B cell (primary cell): ENCODE measurements around the gene STOML1. TPM values are rescaled to one million over a fixed set of nuclear protein-coding genes. Genes with fewer than 3 reads are reported as not detected.

ENCODE experiments used
- ATAC-seq: fragments of 200-7000 bp; cut with Tn5 transposase; one replicate; pipeline ENCODE4 v1.10.0; 2021; ENCODE audit warnings: low read depth, mild to moderate bottlenecking, moderate number of reproducible peaks, moderate library complexity
- CTCF ChIA-PET: fragments of 350-600 bp; sonication (Branson Sonifier 250); formaldehyde crosslinking; loops from one replicate; lab custom pipeline; 2021; ENCODE audit warnings: antibody characterized with exemption, inconsistent platforms; lab: Charles Lee
- POLR2A ChIA-PET: fragments of 350-600 bp; sonication (Branson Sonifier 250); formaldehyde crosslinking; loops from one replicate; lab custom pipeline; 2021; ENCODE audit warnings: antibody characterized with exemption; lab: Charles Lee
- DNase-seq: peaks from one replicate; pipeline ENCODE4 v3.0.0; 2013
- H2AFZ ChIP-seq: 2 replicates; pipeline ENCODE4 v1.6.1; 2012; ENCODE audit warnings: mild to moderate bottlenecking, low read depth, low read length; ENCODE audit not compliant: insufficient read depth, poor library complexity, severe bottlenecking
- H3K27ac ChIP-seq, 2 donors: 1 replicate in 1 of 2; 2 replicates in 1 of 2; pipeline ENCODE4 v1.5.1; 2012 to 2013; ENCODE audit warnings: low read length in 2 of 2, mild to moderate bottlenecking in 2 of 2, moderate library complexity in 1 of 2
- H3K27me3 ChIP-seq, 4 experiments: fragments of 200-600 bp in 1 of 4; sonication (generic) in 1 of 4; replicated peaks in 1 of 4; 1 replicate in 2 of 4; 2 replicates in 2 of 4; pipeline versions ENCODE4 v1.6.1 to v1.7.0; 2013 to 2016; ENCODE audit warnings: low read length in 3 of 4, mild to moderate bottlenecking in 2 of 4, mixed read lengths in 1 of 4, moderate library complexity in 1 of 4; ENCODE audit not compliant: insufficient read depth in 4 of 4, control insufficient read depth in 3 of 4; ENCODE audit errors: control extremely low read depth in 1 of 4
- H3K36me3 ChIP-seq, 2 experiments: replicated peaks in 1 of 2; 1 replicate in 1 of 2; 2 replicates in 1 of 2; pipeline versions ENCODE4 v1.6.1 to v1.7.1; 2013; ENCODE audit warnings: low read length in 1 of 2; ENCODE audit not compliant: insufficient read depth in 2 of 2, control insufficient read depth in 1 of 2; ENCODE audit errors: control extremely low read depth in 1 of 2, extremely low read depth in 1 of 2
- H3K4me1 ChIP-seq, 2 donors: fragments of 200-600 bp in 1 of 2; sonication (generic) in 1 of 2; 1 replicate in 1 of 2; 2 replicates in 1 of 2; pipeline versions ENCODE4 v1.5.1 to v1.6.1; 2013 to 2017; ENCODE audit warnings: low read length in 2 of 2; ENCODE audit not compliant: control insufficient read depth in 2 of 2, insufficient read depth in 2 of 2
- H3K4me2 ChIP-seq: replicated peaks from 2 replicates; pipeline ENCODE3; 2012; ENCODE audit warnings: mild to moderate bottlenecking, low read depth, low read length; ENCODE audit not compliant: poor library complexity, severe bottlenecking
- H3K4me3 ChIP-seq, 5 experiments: fragments of 200-600 bp in 1 of 5; sonication (generic) in 1 of 5; 1 replicate in 3 of 5; 2 replicates in 2 of 5; pipeline versions ENCODE4 v1.5.1 to v1.7.0; 2011 to 2016; ENCODE audit warnings: low read length in 4 of 5, mild to moderate bottlenecking in 4 of 5, low read depth in 2 of 5, control low read depth in 1 of 5, moderate library complexity in 1 of 5; ENCODE audit not compliant: insufficient read depth in 1 of 5; ENCODE audit errors: control extremely low read depth in 1 of 5, extremely low read depth in 1 of 5
- H3K79me2 ChIP-seq: fragments of 200-600 bp; sonication (generic); one replicate; pipeline ENCODE4 v1.6.0; 2016; ENCODE audit warnings: low read length; ENCODE audit not compliant: control insufficient read depth, insufficient read depth
- H3K9ac ChIP-seq: fragments of 200-600 bp; sonication (generic); 2 replicates; pipeline ENCODE4 v1.6.1; 2017; ENCODE audit warnings: mild to moderate bottlenecking, low read length, moderate library complexity
- H3K9me3 ChIP-seq, 3 donors: one replicate each; pipeline versions ENCODE4 v1.6.1 to v1.7.1; 2013; ENCODE audit warnings: low read length in 2 of 3; ENCODE audit not compliant: control insufficient read depth in 2 of 3, insufficient read depth in 1 of 3; ENCODE audit errors: control extremely low read depth in 1 of 3
- H4K20me1 ChIP-seq: 2 replicates; pipeline ENCODE4 v1.6.0; 2012; ENCODE audit warnings: mild to moderate bottlenecking, low read length; ENCODE audit not compliant: insufficient read depth, control insufficient read depth, poor library complexity, severe bottlenecking
- H3K27ac Mint-ChIP-seq: one replicate; pipeline ENCODE4 v1.8.0; 2021; ENCODE audit warnings: mixed read lengths
- H3K27me3 Mint-ChIP-seq: one replicate; pipeline ENCODE4 v1.8.0; 2021; ENCODE audit warnings: mixed read lengths
- H3K4me1 Mint-ChIP-seq: one replicate; pipeline ENCODE4 v1.8.0; 2021; ENCODE audit warnings: mixed read lengths
- H3K4me3 Mint-ChIP-seq: one replicate; pipeline ENCODE4 v1.8.0; 2021; ENCODE audit warnings: mixed read lengths
- H3K9me3 Mint-ChIP-seq: one replicate; pipeline ENCODE4 v1.8.0; 2022; ENCODE audit warnings: mixed read lengths; ENCODE audit not compliant: insufficient read depth
- EZH2 ChIP-seq: IDR thresholded peaks from 2 replicates; pipeline ENCODE4 v1.6.1; 2012; ENCODE audit warnings: borderline replicate concordance, low read depth, mild to moderate bottlenecking, moderate library complexity, low read length; ENCODE audit not compliant: insufficient read depth, poor library complexity, severe bottlenecking
- WGBS: methylation state at CpG from one replicate; pipeline ENCODE4 v1.1.5; 2013; ENCODE audit warnings: missing lambda C conversion rate; ENCODE audit not compliant: insufficient coverage; 5-methylcytosine and 5-hydroxymethylcytosine counted together
- intact Hi-C: fragments of 100-400 bp; cut with micrococcal nuclease; formaldehyde crosslinking; loops from one replicate; pipeline ENCODE4 v1.10.0; 2022
- polyA plus RNA-seq: library from polyadenylated mRNA; depleted of rRNA; stranded (reverse); fragments of >200 nt; gene quantifications from 2 replicates; pipeline ENCODE4 v1.2.3, GENCODE V29; 2012
- total RNA-seq, 2 donors: library from RNA; stranded (reverse); fragments of 120-200 nt in 1 of 2; gene quantifications; 1 replicate in 1 of 2; 2 replicates in 1 of 2; pipeline versions ENCODE4 v1.2.3 to v1.2.4, GENCODE V29; 2013 to 2022
- TF ChIP-seq, protein P1 (sequence below): fragments of 200-600 bp; IDR thresholded peaks from one replicate; pipeline ENCODE4 v1.8.0; 2022; ENCODE audit warnings: antibody characterized with exemption, mild to moderate bottlenecking

Gene STOML1
- total and polyA plus RNA-seq, 2 donors (not counting 1 experiment from before 2014, with no cell fraction given) = 6.2 to 11.3 TPM

DNA sequence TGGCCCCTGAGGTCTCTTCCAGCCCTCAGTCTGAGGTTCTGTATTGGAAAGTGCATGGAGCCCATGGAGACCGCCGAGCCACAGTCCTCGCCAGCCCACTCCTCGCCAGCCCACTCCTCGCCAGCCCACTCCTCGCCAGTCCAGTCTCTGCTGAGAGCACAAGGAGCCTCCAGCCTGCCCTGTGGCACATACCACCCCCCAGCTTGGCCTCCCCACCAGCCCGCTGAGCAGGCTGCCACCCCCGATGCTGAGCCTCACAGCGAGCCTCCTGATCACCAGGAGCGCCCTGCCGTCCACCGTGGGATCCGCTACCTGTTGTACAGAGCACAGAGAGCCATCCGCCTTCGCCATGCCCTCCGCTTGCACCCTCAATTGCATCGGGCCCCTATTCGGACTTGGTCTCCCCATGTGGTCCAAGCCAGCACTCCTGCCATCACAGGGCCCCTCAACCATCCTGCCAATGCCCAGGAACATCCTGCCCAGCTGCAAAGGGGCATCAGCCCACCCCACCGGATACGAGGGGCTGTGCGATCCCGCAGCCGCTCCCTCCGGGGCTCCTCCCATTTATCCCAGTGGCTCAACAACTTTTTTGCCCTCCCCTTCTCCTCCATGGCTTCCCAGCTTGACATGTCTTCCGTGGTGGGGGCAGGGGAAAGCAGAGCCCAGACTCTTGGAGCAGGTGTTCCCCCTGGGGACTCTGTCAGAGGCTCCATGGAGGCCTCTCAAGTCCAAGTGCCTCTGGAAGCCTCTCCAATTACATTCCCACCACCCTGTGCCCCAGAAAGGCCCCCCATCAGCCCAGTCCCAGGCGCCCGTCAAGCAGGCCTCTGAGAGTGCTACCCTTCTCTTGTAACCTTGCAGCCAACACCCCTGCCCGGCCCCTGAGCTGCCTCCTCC, 43.3 kb upstream of the STOML1 start:
- CTCF ChIA-PET = interaction anchor here (1.2 kb wide), 1 partner anchor 13 kb away, joined by 4 read pairs; no protein-coding TSS in a partner anchor
- H3K27me3 Mint-ChIP-seq = no peaks in the 10 kb centered on the region
- no peak overlapping the region for H3K9ac ChIP-seq
- ATAC-seq (no peak), DNase-seq (no peak)
- H3K27me3 ChIP-seq = no peaks in the 10 kb centered on the region
- POLR2A ChIA-PET = no interaction called here
- no peaks in the 10 kb centered on the region for H3K4me1 Mint-ChIP-seq
- H3K27ac Mint-ChIP-seq = no peak overlapping the region
- no peaks in the 10 kb centered on the region for H3K4me1 ChIP-seq
- H3K9me3 Mint-ChIP-seq = no peaks in the 10 kb centered on the region
- H3K36me3 ChIP-seq = peaks cover 0 to 62% of the 10 kb centered on the region in 2 experiments
- H2AFZ ChIP-seq = no peak overlapping the region
- no peak overlapping the region for H3K4me3 Mint-ChIP-seq
- no peaks in the 10 kb centered on the region for H3K79me2 ChIP-seq
- no peak overlapping the region for H3K27ac ChIP-seq
- H3K4me3 ChIP-seq = no peak overlapping the region
- TF ChIP-seq, protein P1, sequence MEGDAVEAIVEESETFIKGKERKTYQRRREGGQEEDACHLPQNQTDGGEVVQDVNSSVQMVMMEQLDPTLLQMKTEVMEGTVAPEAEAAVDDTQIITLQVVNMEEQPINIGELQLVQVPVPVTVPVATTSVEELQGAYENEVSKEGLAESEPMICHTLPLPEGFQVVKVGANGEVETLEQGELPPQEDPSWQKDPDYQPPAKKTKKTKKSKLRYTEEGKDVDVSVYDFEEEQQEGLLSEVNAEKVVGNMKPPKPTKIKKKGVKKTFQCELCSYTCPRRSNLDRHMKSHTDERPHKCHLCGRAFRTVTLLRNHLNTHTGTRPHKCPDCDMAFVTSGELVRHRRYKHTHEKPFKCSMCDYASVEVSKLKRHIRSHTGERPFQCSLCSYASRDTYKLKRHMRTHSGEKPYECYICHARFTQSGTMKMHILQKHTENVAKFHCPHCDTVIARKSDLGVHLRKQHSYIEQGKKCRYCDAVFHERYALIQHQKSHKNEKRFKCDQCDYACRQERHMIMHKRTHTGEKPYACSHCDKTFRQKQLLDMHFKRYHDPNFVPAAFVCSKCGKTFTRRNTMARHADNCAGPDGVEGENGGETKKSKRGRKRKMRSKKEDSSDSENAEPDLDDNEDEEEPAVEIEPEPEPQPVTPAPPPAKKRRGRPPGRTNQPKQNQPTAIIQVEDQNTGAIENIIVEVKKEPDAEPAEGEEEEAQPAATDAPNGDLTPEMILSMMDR = no peak
- TF ChIP-seq EZH2 = no peak
- peaks cover 5% of the 10 kb centered on the region for H4K20me1 ChIP-seq
- H3K4me2 ChIP-seq = no peak overlapping the region
- no peaks in the 10 kb centered on the region for H3K9me3 ChIP-seq
- intact Hi-C loops = loop anchor here (5.0 kb wide), 1 partner anchor 63 kb away; no protein-coding TSS in a partner anchor
- WGBS = 97% methylated on average over 25 of the region's 28 CpGs

DNA sequence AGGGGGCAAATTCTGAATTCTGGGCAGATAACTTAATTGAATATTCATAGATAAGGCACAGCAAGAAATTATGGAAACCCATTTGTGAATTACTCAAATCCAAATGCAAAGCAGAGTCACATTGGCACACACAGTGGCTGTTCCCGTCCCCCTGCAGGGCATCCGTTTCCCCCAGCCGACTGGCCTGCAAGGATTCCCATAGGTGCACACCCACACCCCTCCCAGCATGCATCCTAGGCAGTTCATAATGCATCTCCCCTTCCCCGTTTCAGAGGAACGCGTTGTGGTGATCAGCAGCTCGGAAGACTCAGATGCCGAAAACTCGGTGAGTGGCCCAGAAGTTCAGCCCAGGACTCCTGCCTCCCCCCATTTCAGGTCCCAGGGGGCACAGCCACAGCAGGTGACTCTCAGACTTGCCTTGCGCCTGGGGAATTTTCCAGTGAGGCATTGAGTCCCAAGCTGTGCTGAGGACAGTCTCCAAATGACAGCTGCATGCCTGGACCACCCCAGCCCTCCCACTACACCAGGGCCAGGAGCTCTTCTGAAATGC, 42.2 kb upstream of the STOML1 start:
- CTCF ChIA-PET = interaction anchor here (1.2 kb wide), 1 partner anchor 14 kb away, joined by 4 read pairs; no protein-coding TSS in a partner anchor
- no peak for TF ChIP-seq EZH2
- TF ChIP-seq, protein P1 = no peak
- WGBS = 91% methylated on average over 10 of the region's 10 CpGs
- Histone ChIP-seq H3K9ac (no peak overlapping the region), H3K4me2 (no peak overlapping the region), H3K9me3 (no peaks in the 10 kb centered on the region), H3K4me1 (no peaks in the 10 kb centered on the region), H2AFZ (no peak overlapping the region), H4K20me1 (peaks cover 10% of the 10 kb centered on the region), H3K79me2 (no peaks in the 10 kb centered on the region), H3K36me3 (peaks cover 0 to 68% of the 10 kb centered on the region in 2 experiments), H3K4me3 (no peak overlapping the region), H3K27ac (no peak overlapping the region), H3K27me3 (no peaks in the 10 kb centered on the region)
- no peak overlapping the region for H3K27ac Mint-ChIP-seq
- no peaks in the 10 kb centered on the region for H3K4me1 Mint-ChIP-seq
- no peak for DNase-seq
- ATAC-seq = no peak
- no peak overlapping the region for H3K4me3 Mint-ChIP-seq
- no peaks in the 10 kb centered on the region for H3K27me3 Mint-ChIP-seq
- intact Hi-C loops = no loop called here
- no peaks in the 10 kb centered on the region for H3K9me3 Mint-ChIP-seq
- POLR2A ChIA-PET = no interaction called here
